HPDE6-E6E7 (cell line): ENCODE data around the gene HOXD10.

Experiments used
- DNase-seq: peaks from one replicate; pipeline ENCODE4 v3.0.0; 2011; ENCODE audit warnings: missing footprints; ENCODE audit errors: extremely low spot score

The HOXD10 gene

GRCh38 chr2:176115883-176116813 is at the start of gene HOXD10:
Gene HOXD10, plus strand, starts transcription at chr2:176116778. Its CDS starts 56 bp downstream, at chr2:176116834.
- DNase-seq: no peak

GRCh38 chr2:176067589-176068418 is 48.8 kb upstream of the HOXD10 start:
- no peak for DNase-seq

- no peak for DNase-seq
Measured at GRCh38 chr2:176068419-176068832, 48.2 kb upstream of the HOXD10 start.

GRCh38 chr2:176071330-176072291 is 45.0 kb upstream of the HOXD10 start:
- DNase-seq: no peak

- no peak for DNase-seq
Measured at GRCh38 chr2:176072292-176072669, 44.3 kb upstream of the HOXD10 start.

- no peak for DNase-seq
Measured at GRCh38 chr2:176072951-176073904, 43.4 kb upstream of the HOXD10 start.

- no peak for DNase-seq
Measured at GRCh38 chr2:176074919-176075425, 41.6 kb upstream of the HOXD10 start.

- DNase-seq: no peak
Measured at GRCh38 chr2:176075481-176075880, 41.1 kb upstream of the HOXD10 start.

GRCh38 chr2:176076063-176076462 is 40.5 kb upstream of the HOXD10 start:
- DNase-seq: no peak

GRCh38 chr2:176076796-176077195 is 39.8 kb upstream of the HOXD10 start:
- no peak for DNase-seq

GRCh38 chr2:176078541-176079284 is 37.9 kb upstream of the HOXD10 start:
- DNase-seq: no peak

- no peak for DNase-seq
Measured at GRCh38 chr2:176079285-176079830, 37.2 kb upstream of the HOXD10 start.

- no peak for DNase-seq
Measured at GRCh38 chr2:176079831-176080539, 36.6 kb upstream of the HOXD10 start.

GRCh38 chr2:176080540-176081375 is 35.8 kb upstream of the HOXD10 start:
- no peak for DNase-seq

- DNase-seq: no peak
Measured at GRCh38 chr2:176081376-176081836, 35.2 kb upstream of the HOXD10 start.

GRCh38 chr2:176081837-176082524 is 34.6 kb upstream of the HOXD10 start:
- DNase-seq: no peak

GRCh38 chr2:176082525-176082823 is 34.1 kb upstream of the HOXD10 start:
- no peak for DNase-seq
